Ishikawa (cell line): ENCODE results near the gene CD83.
A peak's percentile ranks its signal among the peaks of the same experiment; 100 is the strongest.

Experiments used
- CEBPB ChIP-seq: IDR thresholded peaks from 2 replicates; pipeline ENCODE4 v1.6.1; 2012
- CREB1 ChIP-seq: IDR thresholded peaks from 2 replicates; pipeline ENCODE4 v1.6.1; 2012; ENCODE audit warnings: low read depth
- EGR1 ChIP-seq: IDR thresholded peaks from 2 replicates; pipeline ENCODE4 v1.6.1; 2012
- EP300 ChIP-seq: IDR thresholded peaks from 2 replicates; pipeline ENCODE4 v1.6.1; 2012; ENCODE audit warnings: borderline replicate concordance
- FOXM1 ChIP-seq: IDR thresholded peaks from 2 replicates; pipeline ENCODE4 v1.6.1; 2012; ENCODE audit warnings: low read depth, borderline replicate concordance
- NFIC ChIP-seq: IDR thresholded peaks from 2 replicates; pipeline ENCODE4 v1.6.1; 2012
- RAD21 ChIP-seq: IDR thresholded peaks from 2 replicates; pipeline ENCODE4 v1.6.1; 2012; ENCODE audit warnings: low read depth
- TAF1 ChIP-seq: IDR thresholded peaks from 2 replicates; pipeline ENCODE4 v1.6.1; 2012; ENCODE audit warnings: low read depth, mild to moderate bottlenecking
- TCF12 ChIP-seq: IDR thresholded peaks from 2 replicates; pipeline ENCODE4 v1.6.1; 2012; ENCODE audit warnings: low read depth
- TEAD4 ChIP-seq: IDR thresholded peaks from 2 replicates; pipeline ENCODE4 v1.6.1; 2012
- YY1 ChIP-seq: IDR thresholded peaks from 2 replicates; pipeline ENCODE4 v1.6.1; 2012; ENCODE audit warnings: low read depth
- ZBTB7A ChIP-seq: IDR thresholded peaks from 2 replicates; pipeline ENCODE4 v1.6.1; 2012; ENCODE audit warnings: low read depth
- TF ChIP-seq, protein P1 (sequence below): IDR thresholded peaks from 2 replicates; pipeline ENCODE4 v1.6.1; 2012; ENCODE audit warnings: low read depth, mild to moderate bottlenecking
- TF ChIP-seq, protein P2 (sequence below): IDR thresholded peaks from 2 replicates; pipeline ENCODE4 v1.6.1; 2012
- TF ChIP-seq, protein P3 (sequence below): IDR thresholded peaks from 2 replicates; pipeline ENCODE4 v1.6.1; 2012

Gene CD83, protein sequence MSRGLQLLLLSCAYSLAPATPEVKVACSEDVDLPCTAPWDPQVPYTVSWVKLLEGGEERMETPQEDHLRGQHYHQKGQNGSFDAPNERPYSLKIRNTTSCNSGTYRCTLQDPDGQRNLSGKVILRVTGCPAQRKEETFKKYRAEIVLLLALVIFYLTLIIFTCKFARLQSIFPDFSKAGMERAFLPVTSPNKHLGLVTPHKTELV

DNA sequence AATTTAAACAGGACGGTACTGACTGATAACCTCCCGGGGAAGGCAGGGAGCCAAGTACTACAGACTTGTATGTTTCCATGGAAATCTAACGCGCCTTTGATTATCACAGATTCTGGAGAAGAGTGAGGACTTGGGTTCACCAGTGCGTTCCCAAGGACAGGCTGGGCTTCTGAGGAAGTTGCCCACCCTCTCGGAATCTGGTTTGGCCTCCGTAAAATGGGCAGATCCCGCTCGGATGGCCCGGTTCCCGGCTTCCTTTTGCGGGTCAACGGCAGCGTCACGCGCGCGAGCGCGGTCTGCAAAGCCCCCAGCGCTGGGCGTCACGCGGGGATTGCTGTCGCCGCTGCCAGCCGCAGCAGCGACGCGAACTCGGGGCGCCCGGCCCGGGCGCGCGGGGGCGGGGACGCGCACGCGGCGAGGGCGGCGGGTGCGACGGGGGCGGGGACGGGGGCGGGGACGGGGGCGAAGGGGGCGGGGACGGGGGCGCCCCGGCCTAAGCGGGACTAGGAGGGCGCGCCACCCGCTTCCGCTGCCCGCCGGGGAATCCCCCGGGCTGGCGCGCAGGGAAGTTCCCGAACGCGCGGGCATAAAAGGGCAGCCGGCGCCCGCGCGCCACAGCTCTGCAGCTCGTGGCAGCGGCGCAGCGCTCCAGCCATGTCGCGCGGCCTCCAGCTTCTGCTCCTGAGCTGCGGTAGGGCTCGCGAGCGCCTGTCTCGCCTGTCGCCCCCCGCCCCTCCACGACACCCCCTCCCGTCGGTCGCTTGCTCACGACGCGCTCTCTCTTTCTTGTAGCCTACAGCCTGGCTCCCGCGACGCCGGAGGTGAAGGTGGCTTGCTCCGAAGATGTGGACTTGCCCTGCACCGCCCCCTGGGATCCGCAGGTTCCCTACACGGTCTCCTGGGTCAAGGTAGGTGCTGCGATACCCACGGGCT, at the start of gene CD83:
Gene CD83, plus strand, starts transcription at position 615 of the 933 bp plus-strand sequence. Its CDS starts 40 bp downstream, at position 655.
- no peak for TF ChIP-seq TCF12
- 0 out of 2 replicates have a peak, but pooled peaks have one; percentile 11 for TF ChIP-seq NFIC
- TF ChIP-seq, protein P1, sequence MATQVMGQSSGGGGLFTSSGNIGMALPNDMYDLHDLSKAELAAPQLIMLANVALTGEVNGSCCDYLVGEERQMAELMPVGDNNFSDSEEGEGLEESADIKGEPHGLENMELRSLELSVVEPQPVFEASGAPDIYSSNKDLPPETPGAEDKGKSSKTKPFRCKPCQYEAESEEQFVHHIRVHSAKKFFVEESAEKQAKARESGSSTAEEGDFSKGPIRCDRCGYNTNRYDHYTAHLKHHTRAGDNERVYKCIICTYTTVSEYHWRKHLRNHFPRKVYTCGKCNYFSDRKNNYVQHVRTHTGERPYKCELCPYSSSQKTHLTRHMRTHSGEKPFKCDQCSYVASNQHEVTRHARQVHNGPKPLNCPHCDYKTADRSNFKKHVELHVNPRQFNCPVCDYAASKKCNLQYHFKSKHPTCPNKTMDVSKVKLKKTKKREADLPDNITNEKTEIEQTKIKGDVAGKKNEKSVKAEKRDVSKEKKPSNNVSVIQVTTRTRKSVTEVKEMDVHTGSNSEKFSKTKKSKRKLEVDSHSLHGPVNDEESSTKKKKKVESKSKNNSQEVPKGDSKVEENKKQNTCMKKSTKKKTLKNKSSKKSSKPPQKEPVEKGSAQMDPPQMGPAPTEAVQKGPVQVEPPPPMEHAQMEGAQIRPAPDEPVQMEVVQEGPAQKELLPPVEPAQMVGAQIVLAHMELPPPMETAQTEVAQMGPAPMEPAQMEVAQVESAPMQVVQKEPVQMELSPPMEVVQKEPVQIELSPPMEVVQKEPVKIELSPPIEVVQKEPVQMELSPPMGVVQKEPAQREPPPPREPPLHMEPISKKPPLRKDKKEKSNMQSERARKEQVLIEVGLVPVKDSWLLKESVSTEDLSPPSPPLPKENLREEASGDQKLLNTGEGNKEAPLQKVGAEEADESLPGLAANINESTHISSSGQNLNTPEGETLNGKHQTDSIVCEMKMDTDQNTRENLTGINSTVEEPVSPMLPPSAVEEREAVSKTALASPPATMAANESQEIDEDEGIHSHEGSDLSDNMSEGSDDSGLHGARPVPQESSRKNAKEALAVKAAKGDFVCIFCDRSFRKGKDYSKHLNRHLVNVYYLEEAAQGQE = no peak
- no peak for TF ChIP-seq EGR1
- TF ChIP-seq, protein P2, sequence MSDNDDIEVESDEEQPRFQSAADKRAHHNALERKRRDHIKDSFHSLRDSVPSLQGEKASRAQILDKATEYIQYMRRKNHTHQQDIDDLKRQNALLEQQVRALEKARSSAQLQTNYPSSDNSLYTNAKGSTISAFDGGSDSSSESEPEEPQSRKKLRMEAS = peak; percentile 60
- 0 out of 2 replicates have a peak, but pooled peaks have one; percentile 21 for TF ChIP-seq TEAD4

DNA sequence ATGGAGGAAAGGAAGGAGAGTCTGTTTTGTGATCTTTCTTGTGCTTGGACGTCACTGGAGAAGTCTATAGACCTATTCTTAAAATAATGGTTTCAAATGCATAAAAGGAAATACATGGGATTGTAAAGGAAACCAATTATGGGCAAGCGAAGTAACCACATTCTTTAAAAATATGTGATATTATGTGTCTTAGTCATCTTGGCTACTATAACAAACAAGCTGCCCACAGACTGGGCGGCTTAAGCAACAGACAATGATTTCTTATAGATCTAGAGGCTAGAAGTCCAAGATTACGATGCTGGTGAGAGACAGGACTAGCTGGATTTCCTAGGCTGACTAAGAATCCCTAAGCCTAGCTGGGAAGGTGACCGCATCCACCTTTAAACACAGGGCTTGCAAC, 49.4 kb upstream of the CD83 start:
- no peak for TF ChIP-seq CREB1
- no peak for TF ChIP-seq ZBTB7A
- no peak for TF ChIP-seq TCF12
- TF ChIP-seq, protein P3, sequence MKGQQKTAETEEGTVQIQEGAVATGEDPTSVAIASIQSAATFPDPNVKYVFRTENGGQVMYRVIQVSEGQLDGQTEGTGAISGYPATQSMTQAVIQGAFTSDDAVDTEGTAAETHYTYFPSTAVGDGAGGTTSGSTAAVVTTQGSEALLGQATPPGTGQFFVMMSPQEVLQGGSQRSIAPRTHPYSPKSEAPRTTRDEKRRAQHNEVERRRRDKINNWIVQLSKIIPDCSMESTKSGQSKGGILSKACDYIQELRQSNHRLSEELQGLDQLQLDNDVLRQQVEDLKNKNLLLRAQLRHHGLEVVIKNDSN = no peak
- TF ChIP-seq, protein P2 = no peak
- TF ChIP-seq, protein P1 = no peak
- TF ChIP-seq TEAD4 = no peak

DNA sequence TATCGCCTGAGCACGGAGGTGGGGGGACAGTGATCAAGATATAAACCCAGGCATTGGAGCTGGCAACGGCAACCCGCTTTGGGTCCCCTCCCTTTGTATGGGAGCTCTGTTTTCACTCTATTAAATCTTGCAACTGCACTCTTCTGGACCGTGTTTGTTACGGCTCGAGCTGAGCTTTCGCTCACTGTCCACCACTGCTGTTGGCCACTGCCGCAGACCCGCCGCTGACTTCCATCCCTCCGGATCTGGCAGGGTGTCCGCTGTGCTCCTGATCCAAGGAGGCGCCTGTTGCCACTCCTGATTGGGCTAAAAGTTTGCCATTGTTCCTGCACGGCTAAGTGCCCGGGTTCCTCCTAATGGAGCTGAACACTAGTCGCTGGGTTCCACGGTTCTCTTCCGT, 48.9 kb upstream of the CD83 start:
- no peak for TF ChIP-seq CEBPB
- no peak for TF ChIP-seq TCF12
- TF ChIP-seq, protein P3 = no peak
- no peak for TF ChIP-seq NFIC
- TF ChIP-seq, protein P2 = no peak

DNA sequence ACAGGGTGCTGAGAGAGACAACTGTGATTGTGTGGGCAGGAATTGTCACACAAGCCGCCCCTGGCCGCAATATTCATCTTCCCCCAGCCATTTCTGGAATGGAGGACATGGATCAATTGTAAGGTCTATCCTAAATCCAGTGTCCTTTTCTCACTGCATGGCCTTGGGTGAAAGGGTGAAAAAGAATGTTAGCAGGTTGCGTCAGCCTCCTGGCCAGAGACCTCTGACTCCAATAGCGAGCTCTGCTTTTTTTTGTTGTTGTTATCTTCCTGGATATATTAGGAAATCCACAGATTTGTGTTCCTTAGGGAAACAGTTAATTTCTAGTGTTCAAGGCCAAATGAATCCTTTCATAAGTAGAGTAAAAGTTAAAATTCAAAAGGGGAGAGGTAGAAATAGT, 47.1 kb upstream of the CD83 start:
- TF ChIP-seq RAD21 (no peak), CEBPB (no peak), EGR1 (no peak), FOXM1 (no peak), EP300 (no peak), ZBTB7A (no peak), TCF12 (no peak), TAF1 (no peak), TEAD4 (no peak), CREB1 (no peak), NFIC (no peak), YY1 (no peak)
- TF ChIP-seq, protein P2 = no peak
- TF ChIP-seq, protein P1 = no peak
- TF ChIP-seq, protein P3 = no peak
